Measurements from ENCODE around the gene MORF4L1. TPM values are rescaled to one million over a fixed set of nuclear protein-coding genes. Genes with fewer than 3 reads are reported as not detected.

The MORF4L1 gene
- total and polyA plus RNA-seq, 2 experiments from 2014 or later: 340 to 381 TPM

DNA sequence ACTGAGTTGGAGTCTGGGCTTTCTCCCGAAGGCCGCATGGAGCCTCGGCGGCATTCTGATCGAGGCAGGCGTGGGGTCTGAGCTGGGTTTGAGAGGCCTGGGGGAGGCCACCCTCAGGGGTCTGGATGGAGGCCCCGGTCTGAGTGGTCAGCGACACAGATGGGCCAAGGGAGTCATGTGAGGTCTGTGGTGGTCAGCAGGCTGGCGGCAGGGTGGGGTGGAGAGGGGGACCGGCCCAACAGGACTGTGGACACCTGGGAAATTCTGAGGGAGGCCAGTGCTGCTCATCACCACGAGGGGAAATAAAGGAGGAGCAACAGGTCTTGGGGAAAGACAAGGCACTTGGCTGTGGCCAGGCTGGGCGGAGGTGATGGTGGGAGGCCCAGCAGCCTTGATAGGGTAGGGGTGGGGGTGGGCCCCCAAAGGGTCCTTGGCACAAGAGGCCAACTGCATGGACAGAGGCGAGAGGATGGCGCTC is 56.0 kb downstream of the MORF4L1 start:
- H3K27me3 ChIP-seq: no peaks in the 10 kb centered on the region
- H2AFZ ChIP-seq: no peak overlapping the region
- H3K4me1 ChIP-seq (ENCODE audit: insufficient read depth): peaks cover 4% of the 10 kb centered on the region
- H3K36me3 ChIP-seq (replicated peaks; ENCODE audit: insufficient read depth, low read depth): no peaks in the 10 kb centered on the region
- H3K79me2 ChIP-seq: no peaks in the 10 kb centered on the region
- no peak overlapping the region for H3K4me3 ChIP-seq
- H3K9me2 ChIP-seq (replicated peaks; ENCODE audit: insufficient read depth): no peaks in the 10 kb centered on the region
- TF ChIP-seq, protein P1, sequence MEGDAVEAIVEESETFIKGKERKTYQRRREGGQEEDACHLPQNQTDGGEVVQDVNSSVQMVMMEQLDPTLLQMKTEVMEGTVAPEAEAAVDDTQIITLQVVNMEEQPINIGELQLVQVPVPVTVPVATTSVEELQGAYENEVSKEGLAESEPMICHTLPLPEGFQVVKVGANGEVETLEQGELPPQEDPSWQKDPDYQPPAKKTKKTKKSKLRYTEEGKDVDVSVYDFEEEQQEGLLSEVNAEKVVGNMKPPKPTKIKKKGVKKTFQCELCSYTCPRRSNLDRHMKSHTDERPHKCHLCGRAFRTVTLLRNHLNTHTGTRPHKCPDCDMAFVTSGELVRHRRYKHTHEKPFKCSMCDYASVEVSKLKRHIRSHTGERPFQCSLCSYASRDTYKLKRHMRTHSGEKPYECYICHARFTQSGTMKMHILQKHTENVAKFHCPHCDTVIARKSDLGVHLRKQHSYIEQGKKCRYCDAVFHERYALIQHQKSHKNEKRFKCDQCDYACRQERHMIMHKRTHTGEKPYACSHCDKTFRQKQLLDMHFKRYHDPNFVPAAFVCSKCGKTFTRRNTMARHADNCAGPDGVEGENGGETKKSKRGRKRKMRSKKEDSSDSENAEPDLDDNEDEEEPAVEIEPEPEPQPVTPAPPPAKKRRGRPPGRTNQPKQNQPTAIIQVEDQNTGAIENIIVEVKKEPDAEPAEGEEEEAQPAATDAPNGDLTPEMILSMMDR (IDR thresholded peaks at IDR 0.05; ENCODE audit: poor library complexity): no peak
- TF ChIP-seq EZH2 (IDR thresholded peaks at IDR 0.05; ENCODE audit: borderline replicate concordance): no peak
- TF ChIP-seq EZH2phosphoT487 (IDR thresholded peaks at IDR 0.05; ENCODE audit: low read depth, severe bottlenecking, unreplicated experiment): no peak
- H3K9me3 ChIP-seq (ENCODE audit: low read depth): no peaks in the 10 kb centered on the region
- no peak overlapping the region for H3K4me2 ChIP-seq
- 96% methylated on average over 14 of the region's 14 CpGs for WGBS (ENCODE audit: low lambda C conversion rate, missing lambda C conversion rate)
- no peak overlapping the region for H3K27ac ChIP-seq
- no peaks in the 10 kb centered on the region for H4K20me1 ChIP-seq (ENCODE audit: insufficient read depth, poor library complexity, severe bottlenecking)
- DNase-seq (ENCODE audit: low spot score): no peak

DNA sequence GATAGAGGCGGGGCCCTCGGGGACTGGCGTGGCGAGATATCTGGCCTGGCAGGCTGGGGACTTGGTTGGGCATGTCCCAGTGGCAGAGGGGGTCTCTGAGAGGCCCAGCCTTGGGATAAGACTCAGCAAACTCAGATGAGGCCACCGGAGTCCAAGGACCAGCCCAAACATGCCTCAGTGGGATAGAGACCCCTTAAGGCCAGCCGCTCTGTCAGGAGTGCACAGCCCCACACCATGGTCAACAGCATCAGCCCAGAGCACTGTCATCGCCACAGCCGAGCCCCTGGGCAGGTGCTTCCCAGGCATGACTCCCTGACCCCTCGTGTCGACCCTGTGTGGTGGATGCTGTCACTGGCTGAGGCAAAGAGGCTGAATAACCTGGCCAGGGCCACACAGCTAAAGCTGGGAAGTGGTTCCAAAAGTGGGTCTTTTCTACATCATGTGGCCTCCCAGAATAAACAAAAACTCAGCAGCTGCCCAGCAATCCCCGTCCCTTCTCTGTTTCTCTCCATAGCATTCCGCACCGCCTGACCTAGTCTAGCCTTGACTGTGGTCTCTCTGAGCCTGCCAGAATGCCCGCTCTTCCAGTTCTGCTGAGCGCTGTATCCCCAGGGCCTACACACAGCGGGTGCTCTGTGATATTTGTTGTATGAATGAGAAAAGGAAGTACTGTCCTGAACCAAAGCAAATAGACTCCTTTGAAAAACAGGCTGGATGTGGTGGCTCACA is 57.0 kb downstream of the MORF4L1 start:
- H3K79me2 ChIP-seq: no peaks in the 10 kb centered on the region
- no peaks in the 10 kb centered on the region for H3K27me3 ChIP-seq
- no peak for DNase-seq (ENCODE audit: low spot score)
- no peak overlapping the region for H3K4me2 ChIP-seq
- no peaks in the 10 kb centered on the region for H3K9me2 ChIP-seq (replicated peaks; ENCODE audit: insufficient read depth)
- peaks cover 9% of the 10 kb centered on the region for H3K4me1 ChIP-seq (ENCODE audit: insufficient read depth)
- H3K27ac ChIP-seq: no peak overlapping the region
- no peak overlapping the region for H2AFZ ChIP-seq
- H3K36me3 ChIP-seq (replicated peaks; ENCODE audit: insufficient read depth, low read depth): no peaks in the 10 kb centered on the region
- H4K20me1 ChIP-seq (ENCODE audit: insufficient read depth, poor library complexity, severe bottlenecking): no peaks in the 10 kb centered on the region
- no peak for TF ChIP-seq EZH2 (IDR thresholded peaks at IDR 0.05; ENCODE audit: borderline replicate concordance)
- TF ChIP-seq, protein P1 (IDR thresholded peaks at IDR 0.05; ENCODE audit: poor library complexity): no peak
- TF ChIP-seq EZH2phosphoT487 (IDR thresholded peaks at IDR 0.05; ENCODE audit: low read depth, severe bottlenecking, unreplicated experiment): no peak
- no peaks in the 10 kb centered on the region for H3K9me3 ChIP-seq (ENCODE audit: low read depth)
- no peak overlapping the region for H3K4me3 ChIP-seq
- 92% methylated on average over 16 of the region's 16 CpGs for WGBS (ENCODE audit: low lambda C conversion rate, missing lambda C conversion rate)

DNA sequence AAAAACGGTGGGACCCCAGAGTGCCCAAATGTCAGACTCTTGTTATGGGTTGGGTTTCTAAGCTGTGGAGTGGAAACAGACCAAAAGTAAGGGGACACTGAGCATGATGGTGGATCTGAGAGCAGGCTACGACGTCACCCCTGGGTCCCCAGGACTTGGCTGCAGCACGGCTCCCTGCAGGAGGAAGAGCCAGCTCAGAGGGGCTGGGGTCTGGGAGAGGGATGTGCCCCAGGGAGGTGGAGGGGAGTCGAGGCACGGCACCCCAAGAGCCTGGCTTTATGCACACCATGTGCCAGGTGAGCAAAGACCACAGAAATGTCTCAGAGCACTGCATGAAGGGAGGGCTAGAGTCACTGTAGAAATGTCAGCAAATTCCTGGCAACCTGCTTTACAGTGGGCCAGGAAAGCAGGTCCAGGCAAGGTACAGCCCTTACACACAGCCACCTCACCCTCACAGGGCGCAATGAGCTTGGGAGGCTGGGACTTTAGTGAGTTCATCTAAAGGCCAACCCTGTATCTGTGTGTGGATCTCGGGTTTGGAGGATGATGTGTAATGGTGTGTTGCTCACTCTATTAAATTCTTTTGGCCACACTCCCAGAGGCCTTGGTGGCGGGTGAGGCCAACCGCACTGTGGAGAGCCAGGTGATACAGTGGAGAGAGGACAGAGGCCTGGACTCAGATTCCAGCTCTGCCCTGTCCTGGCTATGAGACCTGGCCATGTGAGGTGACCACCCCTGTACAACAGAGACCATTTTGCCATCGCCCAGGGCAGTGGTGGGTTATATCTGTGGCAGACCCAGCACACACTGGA is 58.1 kb downstream of the MORF4L1 start:
- Histone ChIP-seq H3K9me2 (replicated peaks; ENCODE audit: insufficient read depth) (no peaks in the 10 kb centered on the region), H3K27ac (peak overlapping the region; percentile 60), H3K4me2 (no peak overlapping the region), H2AFZ (no peak overlapping the region), H3K36me3 (replicated peaks; ENCODE audit: insufficient read depth, low read depth) (no peaks in the 10 kb centered on the region), H3K9me3 (ENCODE audit: low read depth) (no peaks in the 10 kb centered on the region), H3K27me3 (no peaks in the 10 kb centered on the region), H4K20me1 (ENCODE audit: insufficient read depth, poor library complexity, severe bottlenecking) (no peaks in the 10 kb centered on the region), H3K79me2 (no peaks in the 10 kb centered on the region), H3K4me1 (ENCODE audit: insufficient read depth) (peaks cover 9% of the 10 kb centered on the region), H3K4me3 (no peak overlapping the region)
- peak; percentile 67 for DNase-seq (ENCODE audit: low spot score)
- no peak for TF ChIP-seq EZH2phosphoT487 (IDR thresholded peaks at IDR 0.05; ENCODE audit: low read depth, severe bottlenecking, unreplicated experiment)
- TF ChIP-seq EZH2 (IDR thresholded peaks at IDR 0.05; ENCODE audit: borderline replicate concordance): no peak
- TF ChIP-seq, protein P1 (IDR thresholded peaks at IDR 0.05; ENCODE audit: poor library complexity): no peak
- 62% methylated on average over 10 of the region's 11 CpGs for WGBS (ENCODE audit: low lambda C conversion rate, missing lambda C conversion rate)
